Embryonic facial prominence (tissue), 1 donor: ENCODE measurements around the gene RNASE8.

Experiments used
- DNase-seq: peaks from one replicate; pipeline ENCODE4 v3.0.0-alpha.2; 2016; ENCODE audit errors: extremely low spot score

The RNASE8 gene

GRCh38 chr14:21072781-21073339 is 15.2 kb downstream of the RNASE8 start:
- DNase-seq = no peak

- DNase-seq = no peak
These were observed 16.3 kb downstream of the RNASE8 start for GRCh38 chr14:21073921-21074320.

GRCh38 chr14:21074398-21075272 is 17.0 kb downstream of the RNASE8 start:
- no peak for DNase-seq

GRCh38 chr14:21075719-21076437 is 18.3 kb downstream of the RNASE8 start:
- DNase-seq = no peak

- DNase-seq = no peak
These were observed 20.1 kb downstream of the RNASE8 start for GRCh38 chr14:21077672-21078071.

- no peak for DNase-seq
These were observed 20.7 kb downstream of the RNASE8 start for GRCh38 chr14:21078287-21078686.

- DNase-seq = no peak
These were observed 21.1 kb downstream of the RNASE8 start for GRCh38 chr14:21078726-21079125.

GRCh38 chr14:21081521-21082142 is 24.0 kb downstream of the RNASE8 start:
- no peak for DNase-seq

GRCh38 chr14:21083565-21084325 is 26.1 kb downstream of the RNASE8 start:
- DNase-seq = no peak

- no peak for DNase-seq
These were observed 26.8 kb downstream of the RNASE8 start for GRCh38 chr14:21084396-21084795.

- no peak for DNase-seq
These were observed 27.6 kb downstream of the RNASE8 start for GRCh38 chr14:21084998-21085853.

GRCh38 chr14:21086908-21087293 is 29.3 kb downstream of the RNASE8 start:
- no peak for DNase-seq

GRCh38 chr14:21087294-21088091 is 29.9 kb downstream of the RNASE8 start:
- DNase-seq = peak; percentile 82

GRCh38 chr14:21088687-21089086 is 31.1 kb downstream of the RNASE8 start:
- DNase-seq = no peak

- no peak for DNase-seq
These were observed 31.6 kb downstream of the RNASE8 start for GRCh38 chr14:21089271-21089670.

- no peak for DNase-seq
These were observed 32.2 kb downstream of the RNASE8 start for GRCh38 chr14:21089877-21090193.

- no peak for DNase-seq
These were observed 32.7 kb downstream of the RNASE8 start for GRCh38 chr14:21090194-21090939.

GRCh38 chr14:21090940-21091663 is 33.5 kb downstream of the RNASE8 start:
- no peak for DNase-seq
